ENCODE measurements around the gene DRD1. TPM values are rescaled to one million over a fixed set of nuclear protein-coding genes. Genes with fewer than 3 reads are reported as not detected.

DRD1 gene
- total RNA-seq, 2 experiments from 2014 or later = not detected

GRCh38 chr5:175394601-175395000 is 49.4 kb downstream of the DRD1 start:
- H3K27ac Mint-ChIP-seq = no peak overlapping the region
- no peaks in the 10 kb centered on the region for H3K36me3 ChIP-seq (ENCODE audit: insufficient read depth, low read length)
- ChIA-PET POLR2A (no interaction called here), CTCF (no interaction called here)
- H3K27me3 ChIP-seq (ENCODE audit: control insufficient read depth in 1 of 2, insufficient read depth in 2 of 2, low read length in 2 of 2) = peaks cover 4 to 10% of the 10 kb centered on the region in 2 experiments
- peaks cover 42% of the 10 kb centered on the region for H3K27me3 Mint-ChIP-seq
- TF ChIP-seq CTCF (IDR thresholded peaks at IDR 0.05) = no peak
- H3K9me3 Mint-ChIP-seq = no peaks in the 10 kb centered on the region
- no peak overlapping the region for H3K27ac ChIP-seq (ENCODE audit: low read depth in 1 of 2, low read length in 2 of 2)
- H3K4me3 Mint-ChIP-seq = no peak overlapping the region
- no peak for ATAC-seq (ENCODE audit: poor library complexity)
- no peaks in the 10 kb centered on the region for H3K36me3 Mint-ChIP-seq (ENCODE audit: low read depth)
- no peaks in the 10 kb centered on the region for H3K4me1 Mint-ChIP-seq (ENCODE audit: low read depth)
- H3K9me3 ChIP-seq (ENCODE audit: control insufficient read depth in 1 of 2, insufficient read depth in 1 of 2, low read length in 2 of 2) = no peaks in the 10 kb centered on the region
- intact Hi-C loops (cut with DNase I, micrococcal nuclease) = no loop called here
- DNase-seq = no peak
- no peaks in the 10 kb centered on the region for H3K4me1 ChIP-seq (ENCODE audit: insufficient read depth, low read length)
- H3K4me3 ChIP-seq (ENCODE audit: low read length) = no peak overlapping the region

DNA sequence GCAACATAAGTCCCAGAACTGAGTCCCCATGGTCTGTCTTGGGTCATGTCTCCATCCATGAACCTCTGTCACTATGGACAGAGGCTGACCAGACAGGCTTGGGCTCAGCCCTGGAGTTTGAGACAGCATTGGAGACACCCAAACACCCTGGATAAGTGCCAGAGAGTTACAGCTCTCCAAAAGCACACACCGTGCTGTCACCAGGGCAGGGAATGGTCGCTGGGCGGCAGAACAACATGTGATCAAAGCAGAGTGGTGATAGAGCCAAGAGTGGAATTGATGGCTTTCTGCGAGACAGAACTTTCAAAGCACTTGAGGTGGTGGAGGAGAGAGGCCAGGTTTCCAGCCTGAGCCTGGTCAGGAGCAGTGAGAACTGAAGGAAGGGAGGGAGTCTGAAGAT is 50.1 kb downstream of the DRD1 start:
- POLR2A ChIA-PET = no interaction called here
- DNase-seq (no peak), ATAC-seq (ENCODE audit: poor library complexity) (no peak)
- Histone ChIP-seq H3K27me3 (ENCODE audit: control insufficient read depth in 1 of 2, insufficient read depth in 2 of 2, low read length in 2 of 2) (peaks cover 4 to 10% of the 10 kb centered on the region in 2 experiments), H3K36me3 (ENCODE audit: insufficient read depth, low read length) (no peaks in the 10 kb centered on the region), H3K4me3 (ENCODE audit: low read length) (no peak overlapping the region), H3K9me3 (ENCODE audit: control insufficient read depth in 1 of 2, insufficient read depth in 1 of 2, low read length in 2 of 2) (no peaks in the 10 kb centered on the region), H3K4me1 (ENCODE audit: insufficient read depth, low read length) (no peaks in the 10 kb centered on the region), H3K27ac (ENCODE audit: low read depth in 1 of 2, low read length in 2 of 2) (no peak overlapping the region)
- Mint-ChIP-seq H3K27me3 (peaks cover 44% of the 10 kb centered on the region), H3K4me1 (ENCODE audit: low read depth) (no peaks in the 10 kb centered on the region), H3K27ac (no peak overlapping the region), H3K36me3 (ENCODE audit: low read depth) (no peaks in the 10 kb centered on the region), H3K4me3 (no peak overlapping the region), H3K9me3 (no peaks in the 10 kb centered on the region)
- CTCF ChIA-PET = no interaction called here
- intact Hi-C loops (cut with DNase I, micrococcal nuclease) = no loop called here
- TF ChIP-seq CTCF (IDR thresholded peaks at IDR 0.05) = no peak

DNA sequence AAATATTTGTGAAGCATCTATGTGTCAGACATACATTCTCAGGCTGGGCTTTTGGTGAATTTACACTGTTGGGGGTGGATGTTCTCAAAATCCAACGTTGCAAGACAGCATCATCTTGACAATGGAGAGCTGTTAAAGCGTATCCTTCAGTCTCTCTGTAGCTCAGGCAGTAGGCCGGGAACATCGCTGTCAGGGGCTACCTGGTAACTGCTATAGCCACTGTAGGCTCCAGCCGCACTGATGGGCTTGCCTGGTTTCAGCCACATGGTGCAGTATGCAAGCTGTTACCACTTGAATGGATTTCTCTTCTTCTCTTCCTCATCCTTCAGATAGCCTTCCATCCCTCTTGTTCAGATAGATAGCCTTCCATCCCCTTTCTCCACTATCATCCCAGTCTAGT is 51.7 kb downstream of the DRD1 start:
- H3K4me3 Mint-ChIP-seq = no peak overlapping the region
- no peak for TF ChIP-seq CTCF (IDR thresholded peaks at IDR 0.05)
- ChIA-PET POLR2A (no interaction called here), CTCF (no interaction called here)
- H3K4me1 Mint-ChIP-seq (ENCODE audit: low read depth) = no peaks in the 10 kb centered on the region
- Histone ChIP-seq H3K36me3 (ENCODE audit: insufficient read depth, low read length) (no peaks in the 10 kb centered on the region), H3K4me3 (ENCODE audit: low read length) (no peak overlapping the region), H3K27ac (ENCODE audit: low read depth in 1 of 2, low read length in 2 of 2) (no peak overlapping the region), H3K9me3 (ENCODE audit: control insufficient read depth in 1 of 2, insufficient read depth in 1 of 2, low read length in 2 of 2) (no peaks in the 10 kb centered on the region), H3K27me3 (ENCODE audit: control insufficient read depth in 1 of 2, insufficient read depth in 2 of 2, low read length in 2 of 2) (peaks cover 7 to 10% of the 10 kb centered on the region in 2 experiments), H3K4me1 (ENCODE audit: insufficient read depth, low read length) (no peaks in the 10 kb centered on the region)
- peaks cover 42% of the 10 kb centered on the region for H3K27me3 Mint-ChIP-seq
- H3K9me3 Mint-ChIP-seq = no peaks in the 10 kb centered on the region
- no peak overlapping the region for H3K27ac Mint-ChIP-seq
- no peaks in the 10 kb centered on the region for H3K36me3 Mint-ChIP-seq (ENCODE audit: low read depth)
- no peak for DNase-seq
- no peak for ATAC-seq (ENCODE audit: poor library complexity)
- intact Hi-C loops (cut with DNase I, micrococcal nuclease) = no loop called here
